ENCODE data around the gene TSPAN18. TPM values are rescaled to one million over a fixed set of nuclear protein-coding genes. Genes with fewer than 3 reads are reported as not detected.

The TSPAN18 gene
- total and polyA plus RNA-seq, 11 donors = 40.0 to 151 (median 74.9) TPM

GRCh38 chr11:44952500-44953260, 225.9 kb downstream of the TSPAN18 start:
- Histone ChIP-seq H3K9me3 (no peaks in the 10 kb centered on the region), H3K27ac (peak overlapping the region in 1 of 12 donors; percentile 19), H3K27me3 (no peaks in the 10 kb centered on the region), H3K4me3 (no peak overlapping the region), H3K4me1 (peaks cover 0 to 63% (median 33%) of the 10 kb centered on the region in 12 donors), H3K36me3 (no peaks in the 10 kb centered on the region)
- WGBS, 4 donors = 57 to 63% (median 58%) methylated on average over 2 to 3 of the region's 3 CpGs
- DNase-seq (no peak), ATAC-seq (no peak)
- intact Hi-C loops (cut with DNase I) = loop anchor here in 3 of 10 donors (5.0 kb wide), 3 partner anchors 70 to 385 kb away; no protein-coding TSS in a partner anchor
- no peak for TF ChIP-seq POLR2A (IDR thresholded peaks at IDR 0.05)
- TF ChIP-seq, protein P1, sequence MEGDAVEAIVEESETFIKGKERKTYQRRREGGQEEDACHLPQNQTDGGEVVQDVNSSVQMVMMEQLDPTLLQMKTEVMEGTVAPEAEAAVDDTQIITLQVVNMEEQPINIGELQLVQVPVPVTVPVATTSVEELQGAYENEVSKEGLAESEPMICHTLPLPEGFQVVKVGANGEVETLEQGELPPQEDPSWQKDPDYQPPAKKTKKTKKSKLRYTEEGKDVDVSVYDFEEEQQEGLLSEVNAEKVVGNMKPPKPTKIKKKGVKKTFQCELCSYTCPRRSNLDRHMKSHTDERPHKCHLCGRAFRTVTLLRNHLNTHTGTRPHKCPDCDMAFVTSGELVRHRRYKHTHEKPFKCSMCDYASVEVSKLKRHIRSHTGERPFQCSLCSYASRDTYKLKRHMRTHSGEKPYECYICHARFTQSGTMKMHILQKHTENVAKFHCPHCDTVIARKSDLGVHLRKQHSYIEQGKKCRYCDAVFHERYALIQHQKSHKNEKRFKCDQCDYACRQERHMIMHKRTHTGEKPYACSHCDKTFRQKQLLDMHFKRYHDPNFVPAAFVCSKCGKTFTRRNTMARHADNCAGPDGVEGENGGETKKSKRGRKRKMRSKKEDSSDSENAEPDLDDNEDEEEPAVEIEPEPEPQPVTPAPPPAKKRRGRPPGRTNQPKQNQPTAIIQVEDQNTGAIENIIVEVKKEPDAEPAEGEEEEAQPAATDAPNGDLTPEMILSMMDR (IDR thresholded peaks at IDR 0.05) = no peak

DNA sequence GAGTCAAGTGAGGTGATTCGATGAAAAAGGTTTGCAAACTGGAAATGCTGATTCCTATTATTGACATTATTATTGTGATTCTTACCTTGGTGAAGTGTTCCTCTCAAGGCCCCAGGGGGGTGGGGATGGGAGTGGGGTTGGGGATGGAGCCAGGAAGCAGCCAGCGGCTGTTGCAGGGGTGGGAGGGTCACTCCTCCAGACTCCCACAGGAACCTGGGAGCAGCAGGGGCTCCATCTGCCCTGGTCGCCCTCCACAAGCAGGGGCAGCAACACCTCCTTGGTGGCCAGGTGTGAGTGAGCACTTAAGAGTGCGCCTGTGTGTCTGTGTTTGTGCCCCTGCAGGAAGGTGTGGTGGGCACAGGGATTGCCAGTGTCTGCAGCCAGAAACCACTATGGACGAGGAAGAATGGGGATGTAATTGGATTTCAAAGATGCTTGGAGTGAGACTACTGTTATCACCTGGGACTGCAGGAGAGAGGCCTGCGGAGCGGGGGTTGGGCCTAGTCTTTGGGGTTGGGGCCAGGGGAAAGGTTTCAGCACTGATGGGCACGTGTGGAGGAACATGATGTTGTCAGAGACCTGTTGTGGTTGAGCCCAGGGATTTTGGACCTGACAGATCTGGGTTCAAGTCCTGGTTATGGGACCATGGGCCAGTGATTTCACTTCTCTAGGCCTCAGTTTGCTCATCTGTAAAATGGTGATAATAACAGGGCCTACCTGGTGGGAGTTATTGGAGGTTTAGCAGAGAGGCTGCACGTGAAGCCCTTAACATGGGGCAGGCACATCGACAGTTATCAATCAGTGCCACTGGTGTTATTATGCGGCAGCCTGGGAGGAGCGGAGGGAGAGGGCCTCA, 227.5 kb downstream of the TSPAN18 start:
- Histone ChIP-seq H3K27ac (peak overlapping the region in 6 of 12 donors; percentile 6 to 51 (median 47)), H3K36me3 (no peaks in the 10 kb centered on the region), H3K4me1 (peaks cover 0 to 48% (median 22%) of the 10 kb centered on the region in 12 donors), H3K9me3 (no peaks in the 10 kb centered on the region), H3K27me3 (no peaks in the 10 kb centered on the region), H3K4me3 (no peak overlapping the region)
- WGBS, 4 donors = 78 to 85% (median 83%) methylated on average over 12 of the region's 12 CpGs
- no peak for TF ChIP-seq POLR2A (IDR thresholded peaks at IDR 0.05)
- TF ChIP-seq, protein P1 (IDR thresholded peaks at IDR 0.05) = no peak
- ATAC-seq (no peak), DNase-seq (no peak)
- intact Hi-C loops (cut with DNase I) = loop anchor here in 3 of 10 donors (5.0 kb wide), 3 partner anchors 68 to 383 kb away; no protein-coding TSS in a partner anchor

DNA sequence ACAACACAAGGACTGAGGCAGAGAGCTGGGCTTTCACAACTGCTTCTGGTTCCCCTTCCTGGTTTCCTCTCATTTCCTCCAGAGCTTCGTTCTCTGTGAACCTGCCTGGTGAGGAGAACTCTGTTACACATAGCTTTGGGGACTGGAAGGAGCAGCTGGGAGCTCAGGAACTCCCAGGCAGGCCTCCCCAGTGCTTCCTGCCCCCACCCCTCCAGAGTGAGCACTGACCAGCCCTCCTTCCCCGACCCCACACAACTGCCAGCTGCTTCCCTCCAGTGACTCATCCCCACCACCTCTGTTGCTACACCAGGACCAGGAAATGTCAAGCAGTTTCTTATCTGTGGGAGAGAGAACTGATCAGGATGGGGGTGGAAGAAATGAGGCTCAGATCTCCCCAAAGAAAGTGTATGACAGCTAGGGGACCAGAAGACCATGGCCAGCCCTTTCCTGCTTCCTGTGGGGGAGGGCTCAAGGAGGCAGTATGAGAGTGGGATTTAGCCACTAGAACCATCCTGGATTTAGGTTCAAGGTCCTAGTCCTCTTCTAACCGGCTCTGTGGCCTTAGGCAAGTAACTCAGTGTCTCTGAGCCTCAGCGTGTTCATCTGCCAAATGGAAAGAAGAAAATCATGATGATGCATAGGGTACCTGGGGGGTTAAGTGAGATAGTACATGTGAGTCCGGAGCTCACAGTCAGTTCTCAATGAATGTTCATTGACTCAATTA, 228.4 kb downstream of the TSPAN18 start:
- Histone ChIP-seq H3K9me3 (no peaks in the 10 kb centered on the region), H3K4me3 (no peak overlapping the region), H3K4me1 (peaks cover 0 to 41% (median 21%) of the 10 kb centered on the region in 12 donors), H3K27me3 (no peaks in the 10 kb centered on the region), H3K36me3 (no peaks in the 10 kb centered on the region), H3K27ac (peak overlapping the region in 6 of 12 donors; percentile 6 to 51 (median 47))
- intact Hi-C loops (cut with DNase I) = no loop called here
- peak in 3 of 4 donors; percentile 63 to 85 (median 69) for ATAC-seq
- no peak for TF ChIP-seq POLR2A (IDR thresholded peaks at IDR 0.05)
- TF ChIP-seq, protein P1 (IDR thresholded peaks at IDR 0.05) = no peak
- DNase-seq = peak; percentile 65 to 85 (median 70)
- 61 to 66% (median 63%) methylated on average over 5 of the region's 5 CpGs for WGBS, 4 donors
